G401 (cell line): ENCODE data around the gene ZNF607. TPM values are rescaled to one million over a fixed set of nuclear protein-coding genes. Genes with fewer than 3 reads are reported as not detected.

Experiments used
- DNase-seq: peaks from one replicate; pipeline ENCODE4 v3.0.0-alpha.2; 2015; ENCODE audit warnings: low spot score
- in situ Hi-C: cut with HindIII; loops from 2 replicates; pipeline ENCODE4 v1.10.0; 2016; ENCODE audit warnings: low sequenced_read_pairs, mixed read lengths
- total RNA-seq: library from RNA; depleted of rRNA; stranded (reverse); fragments of >200 nt; shearing (Covaris generic); gene quantifications from 2 replicates; pipeline ENCODE4 v1.2.3, GENCODE V29; 2014; rRNA removed

Gene ZNF607
- total RNA-seq, 1 experiment from 2014 or later: 7.3 TPM

DNA sequence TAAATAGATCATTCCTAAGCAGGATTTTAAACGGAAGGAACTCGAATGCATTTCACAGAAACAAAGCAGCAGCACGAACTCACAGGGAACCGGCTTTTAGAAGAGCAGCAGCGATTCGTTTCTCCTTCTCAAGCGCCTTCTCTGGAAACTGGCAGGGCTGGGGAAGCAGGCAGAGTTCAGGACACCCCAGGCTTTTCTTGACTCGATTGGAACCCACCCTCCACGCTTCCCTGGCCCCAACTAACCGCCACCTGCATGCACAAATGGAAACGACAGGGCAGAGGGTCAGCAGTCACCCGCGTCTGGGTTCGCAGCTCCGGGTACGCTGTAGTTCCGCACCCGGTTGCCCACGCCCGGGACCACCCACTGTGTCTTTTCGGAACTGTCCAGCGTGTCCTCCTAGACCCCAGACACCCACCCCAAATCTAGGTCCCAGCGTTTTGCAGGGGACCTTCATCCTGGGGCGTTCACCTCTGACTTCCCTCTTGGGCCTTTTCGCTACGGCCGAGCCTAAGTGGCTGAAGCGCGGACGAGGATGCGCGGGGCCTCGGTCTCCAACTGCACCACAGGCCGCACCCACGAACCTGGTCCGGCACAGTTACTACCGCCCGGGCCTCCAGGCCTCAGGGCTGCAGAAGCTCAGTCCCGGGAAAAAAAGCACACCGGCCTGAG, 64.8 kb downstream of the ZNF607 start:
- in situ Hi-C loops: no loop called here
- peak; percentile 59 for DNase-seq

DNA sequence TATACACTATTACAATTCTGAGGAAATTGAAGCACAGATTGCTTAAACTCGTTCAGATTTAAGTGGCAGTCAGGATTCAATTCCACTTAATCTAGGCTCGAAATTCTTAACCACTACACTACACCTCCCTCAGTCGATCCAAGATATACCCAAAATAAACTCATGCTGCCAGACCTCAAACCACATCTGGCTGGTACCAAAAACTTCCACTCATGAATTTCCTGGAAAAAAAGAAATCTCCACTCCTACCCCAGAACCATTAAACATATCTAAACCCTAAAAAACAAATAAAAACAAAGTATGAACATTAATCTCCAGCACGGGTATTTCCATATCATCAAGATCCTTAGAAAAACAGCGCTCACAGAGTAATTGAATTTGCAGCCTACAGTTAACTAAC, 65.4 kb downstream of the ZNF607 start:
- DNase-seq: no peak
- in situ Hi-C loops: no loop called here

Other genes with a start within 250 kb of the ZNF607 start
- not detected in 2 replicates for gene ZNF793, start 212.8 kb downstream of the ZNF607 start, total RNA-seq
- 0.98 and 3.4 TPM in 2 replicates for gene ZNF571, start 125.0 kb downstream of the ZNF607 start, total RNA-seq
- 0.27 and 0.55 TPM in 2 replicates for gene ZNF540, start 124.9 kb downstream of the ZNF607 start, total RNA-seq
- gene ZFP30, start 64.3 kb downstream of the ZNF607 start, total RNA-seq: 13.6 and 42.7 TPM in 2 replicates
- 1.8 and 13.2 TPM in 2 replicates for gene ZNF573, start 59.8 kb upstream of the ZNF607 start, total RNA-seq
- not detected in 2 replicates for gene WDR87, start 186.8 kb upstream of the ZNF607 start, total RNA-seq
- 5.5 and 8.1 TPM in 2 replicates for gene SIPA1L3, start 187.4 kb upstream of the ZNF607 start, total RNA-seq